ENCODE data around the gene VWF. TPM values are rescaled to one million over a fixed set of nuclear protein-coding genes. Genes with fewer than 3 reads are reported as not detected.
A peak's percentile ranks its signal among the peaks of the same experiment; 100 is the strongest.

Gene VWF
- total RNA-seq, 6 experiments from 2014 or later, result 5.7 to 16.6 (median 9.6) TPM

DNA sequence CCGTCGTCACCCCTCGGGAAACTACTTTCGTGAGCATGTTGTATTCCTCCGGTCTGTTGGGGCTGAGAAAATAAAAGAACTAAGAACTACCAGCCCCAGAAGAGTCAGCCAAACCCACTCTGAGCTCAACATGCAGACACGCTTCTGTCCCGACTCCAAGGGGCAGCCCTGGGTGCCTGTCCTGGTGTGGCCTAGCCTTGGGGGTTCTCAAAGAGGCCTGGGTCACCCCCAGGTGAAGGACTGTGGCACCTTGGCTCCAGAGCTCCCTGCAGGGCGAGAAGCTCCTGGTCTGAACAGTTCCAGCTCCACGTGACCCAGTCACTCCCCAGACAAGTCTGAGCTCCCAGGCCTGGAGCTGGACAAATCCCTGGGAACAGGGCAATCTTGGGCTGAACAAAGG, 87.0 kb downstream of the VWF start:
- Histone ChIP-seq H3K27me3 (no peaks in the 10 kb centered on the region), H3K4me3 (no peak overlapping the region), H3K9me3 (no peaks in the 10 kb centered on the region), H3K36me3 (no peaks in the 10 kb centered on the region), H3K27ac (no peak overlapping the region), H3K4me1 (peaks cover 0 to 6% (median 0%) of the 10 kb centered on the region in 4 donors)
- DNase-seq, result no peak
- intact Hi-C loops (cut with DNase I), result loop anchor here (5.0 to 10.0 kb wide), 2 partner anchors 50 to 53 kb away; no protein-coding TSS in a partner anchor
- TF ChIP-seq POLR2A (IDR thresholded peaks at IDR 0.05), result no peak
- TF ChIP-seq, protein P1, sequence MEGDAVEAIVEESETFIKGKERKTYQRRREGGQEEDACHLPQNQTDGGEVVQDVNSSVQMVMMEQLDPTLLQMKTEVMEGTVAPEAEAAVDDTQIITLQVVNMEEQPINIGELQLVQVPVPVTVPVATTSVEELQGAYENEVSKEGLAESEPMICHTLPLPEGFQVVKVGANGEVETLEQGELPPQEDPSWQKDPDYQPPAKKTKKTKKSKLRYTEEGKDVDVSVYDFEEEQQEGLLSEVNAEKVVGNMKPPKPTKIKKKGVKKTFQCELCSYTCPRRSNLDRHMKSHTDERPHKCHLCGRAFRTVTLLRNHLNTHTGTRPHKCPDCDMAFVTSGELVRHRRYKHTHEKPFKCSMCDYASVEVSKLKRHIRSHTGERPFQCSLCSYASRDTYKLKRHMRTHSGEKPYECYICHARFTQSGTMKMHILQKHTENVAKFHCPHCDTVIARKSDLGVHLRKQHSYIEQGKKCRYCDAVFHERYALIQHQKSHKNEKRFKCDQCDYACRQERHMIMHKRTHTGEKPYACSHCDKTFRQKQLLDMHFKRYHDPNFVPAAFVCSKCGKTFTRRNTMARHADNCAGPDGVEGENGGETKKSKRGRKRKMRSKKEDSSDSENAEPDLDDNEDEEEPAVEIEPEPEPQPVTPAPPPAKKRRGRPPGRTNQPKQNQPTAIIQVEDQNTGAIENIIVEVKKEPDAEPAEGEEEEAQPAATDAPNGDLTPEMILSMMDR (IDR thresholded peaks at IDR 0.05), result no peak
- 91% methylated on average over 4 of the region's 9 CpGs for WGBS (ENCODE audit: insufficient coverage, low coverage, low lambda C conversion rate, missing lambda C conversion rate)
- no peak for ATAC-seq

DNA sequence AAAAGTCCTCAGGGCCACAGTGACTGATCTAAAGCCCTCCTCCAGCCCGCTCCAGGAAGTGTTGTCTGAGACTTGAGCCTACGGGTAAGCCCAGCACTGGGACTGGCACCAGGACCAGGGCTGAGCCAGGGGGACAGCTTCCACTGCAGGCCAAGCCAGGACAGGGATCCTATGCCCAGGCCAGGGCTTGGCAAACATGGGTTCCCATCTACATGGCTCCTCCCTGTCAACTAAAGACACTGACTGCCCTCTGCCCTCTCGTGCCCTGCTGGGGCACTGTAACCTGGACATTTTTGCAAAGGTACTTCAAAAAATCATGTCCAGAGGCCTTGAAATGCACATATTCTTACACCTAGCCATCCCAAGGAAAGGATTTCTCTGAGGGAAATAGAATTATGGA, 88.0 kb downstream of the VWF start:
- DNase-seq (peak in 2 of 3 donors; percentile 29 to 58), ATAC-seq (peak; percentile 46 to 79 (median 60))
- 0% methylated on average over 1 of the region's 3 CpGs for WGBS (ENCODE audit: insufficient coverage, low coverage, low lambda C conversion rate, missing lambda C conversion rate)
- H3K27ac ChIP-seq, result no peak overlapping the region
- TF ChIP-seq POLR2A (IDR thresholded peaks at IDR 0.05), result no peak
- TF ChIP-seq, protein P1 (IDR thresholded peaks at IDR 0.05), result peak in 1 of 4 donors; percentile 28
- H3K4me1 ChIP-seq, result peaks cover 0 to 6% (median 0%) of the 10 kb centered on the region in 4 donors
- intact Hi-C loops (cut with DNase I), result loop anchor here (5.0 to 10.0 kb wide), 2 partner anchors 49 to 52 kb away; no protein-coding TSS in a partner anchor
- H3K9me3 ChIP-seq, result no peaks in the 10 kb centered on the region
- no peaks in the 10 kb centered on the region for H3K27me3 ChIP-seq
- H3K36me3 ChIP-seq, result no peaks in the 10 kb centered on the region
- H3K4me3 ChIP-seq, result no peak overlapping the region

DNA sequence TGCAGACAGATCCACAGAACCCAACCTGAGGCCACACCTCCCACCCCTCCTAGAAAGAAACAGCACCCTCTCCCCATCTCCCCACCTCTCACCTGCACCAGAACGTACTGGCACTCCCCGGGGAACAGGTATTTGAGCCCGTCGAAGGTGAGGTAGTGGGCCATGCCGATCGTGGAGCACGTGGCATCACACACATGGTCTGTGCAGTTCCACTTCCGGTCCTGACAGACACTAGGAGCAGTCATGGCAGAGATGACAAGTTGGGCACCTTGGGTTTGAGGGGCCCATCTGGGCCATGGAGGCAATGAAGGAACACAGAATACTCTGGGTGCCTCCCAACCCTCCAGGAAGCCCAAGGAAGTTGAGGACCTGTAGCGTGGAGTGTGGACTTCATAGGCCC, 89.9 kb downstream of the VWF start:
- TF ChIP-seq POLR2A (IDR thresholded peaks at IDR 0.05), result no peak
- TF ChIP-seq, protein P1 (IDR thresholded peaks at IDR 0.05), result no peak
- no peaks in the 10 kb centered on the region for H3K27me3 ChIP-seq
- DNase-seq (no peak), ATAC-seq (no peak)
- H3K4me1 ChIP-seq, result peaks cover 0 to 6% (median 0%) of the 10 kb centered on the region in 4 donors
- intact Hi-C loops (cut with DNase I), result loop anchor here in 1 of 2 donors (10.0 kb wide), 1 partner anchor 50 kb away; no protein-coding TSS in a partner anchor
- no peaks in the 10 kb centered on the region for H3K36me3 ChIP-seq
- 100% methylated on average over 3 of the region's 9 CpGs for WGBS (ENCODE audit: insufficient coverage, low coverage, low lambda C conversion rate, missing lambda C conversion rate)
- H3K9me3 ChIP-seq, result no peaks in the 10 kb centered on the region
- H3K4me3 ChIP-seq, result no peak overlapping the region
- H3K27ac ChIP-seq, result no peak overlapping the region

- intact Hi-C loops (cut with DNase I), result loop anchor here in 1 of 2 donors (10.0 kb wide), 1 partner anchor 49 kb away; no protein-coding TSS in a partner anchor
- ATAC-seq, result no peak
- no peaks in the 10 kb centered on the region for H3K9me3 ChIP-seq
- no peaks in the 10 kb centered on the region for H3K36me3 ChIP-seq
- no peak overlapping the region for H3K4me3 ChIP-seq
- WGBS (ENCODE audit: insufficient coverage, low coverage, low lambda C conversion rate, missing lambda C conversion rate), result 93% methylated on average over 3 of the region's 8 CpGs
- no peaks in the 10 kb centered on the region for H3K27me3 ChIP-seq
- no peak for DNase-seq
- peaks cover 0 to 6% (median 0%) of the 10 kb centered on the region in 4 donors for H3K4me1 ChIP-seq
- TF ChIP-seq POLR2A (IDR thresholded peaks at IDR 0.05), result no peak
- TF ChIP-seq, protein P1 (IDR thresholded peaks at IDR 0.05), result no peak
- no peak overlapping the region for H3K27ac ChIP-seq
Measured at GRCh38 chr12:6033546-6033945, 90.9 kb downstream of the VWF start.

All from right lobe of liver (tissue), 6 donors.